NOMO-1 treated with dmso at 0.1 percent for 144 hours (cell line): Measurements from ENCODE around the gene ATG4A.
A peak's percentile ranks its signal among the peaks of the same experiment; 100 is the strongest.

Source experiments
- DNase-seq: peaks from one replicate; lab custom pipeline; 2025; ENCODE audit not compliant: unreplicated experiment; lab: John Stamatoyannopoulos, UW

ATG4A gene, protein sequence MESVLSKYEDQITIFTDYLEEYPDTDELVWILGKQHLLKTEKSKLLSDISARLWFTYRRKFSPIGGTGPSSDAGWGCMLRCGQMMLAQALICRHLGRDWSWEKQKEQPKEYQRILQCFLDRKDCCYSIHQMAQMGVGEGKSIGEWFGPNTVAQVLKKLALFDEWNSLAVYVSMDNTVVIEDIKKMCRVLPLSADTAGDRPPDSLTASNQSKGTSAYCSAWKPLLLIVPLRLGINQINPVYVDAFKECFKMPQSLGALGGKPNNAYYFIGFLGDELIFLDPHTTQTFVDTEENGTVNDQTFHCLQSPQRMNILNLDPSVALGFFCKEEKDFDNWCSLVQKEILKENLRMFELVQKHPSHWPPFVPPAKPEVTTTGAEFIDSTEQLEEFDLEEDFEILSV

DNA sequence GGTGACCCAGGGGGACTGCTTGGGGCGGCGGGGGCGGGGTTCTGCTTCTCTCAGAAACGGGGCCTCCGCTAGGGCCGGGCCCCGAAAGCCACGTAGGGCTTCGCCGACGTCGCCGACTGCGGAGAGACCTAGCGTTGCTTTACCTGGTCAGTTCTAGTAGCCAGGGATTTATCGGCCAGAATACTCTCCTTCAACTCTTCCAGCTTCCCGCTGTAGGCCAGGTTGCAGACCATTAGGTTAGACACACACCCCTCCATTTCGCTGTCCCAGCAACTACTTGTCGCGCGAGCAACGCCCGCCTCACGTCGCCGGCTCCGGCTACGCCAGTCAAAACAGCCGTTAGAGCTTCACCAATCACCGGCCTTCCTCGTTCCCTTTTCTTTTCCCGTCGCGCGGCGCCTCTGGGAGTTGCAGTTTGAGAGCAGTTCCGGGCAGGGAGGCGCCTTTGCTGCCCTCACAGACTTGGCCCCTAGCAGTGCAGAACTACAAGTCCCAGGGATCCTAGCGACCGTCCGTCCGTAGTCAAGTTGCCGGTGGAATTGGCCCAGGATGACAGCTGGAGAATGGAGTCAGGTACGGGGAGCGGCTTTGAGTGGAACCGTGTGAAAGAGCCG is at the start of gene ATG4A, which contains the start of gene PSMD10:
ATG4A (plus strand) TSS at position 515 of the 614 bp plus-strand sequence; CDS start at position 564, 49 bp downstream.
PSMD10 (minus strand) TSS at position 279 of the 614 bp plus-strand sequence; CDS start at position 257, 22 bp downstream.
- DNase-seq = peak; percentile 93

DNA sequence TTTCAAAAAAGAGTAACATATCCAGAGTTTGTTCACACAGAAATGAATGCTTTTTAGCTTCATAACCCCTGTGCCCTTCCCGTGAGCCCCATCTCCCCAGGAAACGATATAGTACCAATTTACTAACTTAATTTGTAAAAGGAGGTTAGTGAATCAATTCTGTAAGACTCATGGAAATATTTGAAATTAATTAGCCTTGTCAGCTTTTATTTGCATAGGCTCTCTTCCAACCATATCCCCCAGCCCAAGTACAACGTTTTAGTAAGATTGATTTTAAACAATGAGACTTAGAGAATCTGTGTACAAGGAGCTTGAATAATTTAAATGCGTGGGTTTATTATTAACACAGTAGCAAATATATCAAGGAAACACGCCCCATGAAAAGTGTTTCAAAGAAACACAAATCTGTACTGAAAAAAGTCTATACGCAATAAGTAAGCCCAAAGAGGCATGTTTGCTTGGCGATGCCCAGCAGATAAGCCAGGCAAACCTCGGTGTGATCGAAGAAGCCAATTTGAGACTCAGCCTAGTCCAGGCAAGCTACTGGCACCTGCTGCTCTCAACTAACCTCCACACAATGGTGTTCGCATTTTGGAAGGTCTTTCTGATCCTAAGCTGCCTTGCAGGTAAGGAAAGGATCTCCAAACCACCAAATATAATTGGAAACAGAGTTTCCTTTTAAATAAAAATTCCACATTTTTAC is 46.9 kb upstream of the ATG4A start, which contains the start of gene VSIG1:
VSIG1 (plus strand) TSS at position 512 of the 703 bp plus-strand sequence; CDS start at position 578, 66 bp downstream.
- no peak for DNase-seq

DNA sequence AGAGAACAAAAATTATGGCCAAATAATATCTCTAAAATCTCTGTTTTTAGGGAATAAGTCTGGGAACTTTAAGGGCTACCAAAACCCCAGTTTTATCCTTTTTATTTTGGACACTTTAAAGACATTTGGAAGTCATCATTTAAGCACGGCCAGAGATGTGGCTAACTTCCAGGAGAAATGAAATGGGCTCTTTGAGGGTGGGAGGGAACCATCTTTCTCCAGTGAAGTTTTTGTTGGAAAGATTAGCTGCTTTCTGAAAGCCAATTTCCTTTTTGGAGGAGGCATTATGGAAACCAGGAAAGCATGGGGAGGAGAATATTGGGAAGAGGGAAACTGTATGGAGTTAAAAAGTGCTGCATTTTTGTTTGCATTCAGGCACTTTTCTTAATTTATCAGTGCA is 41.9 kb upstream of the ATG4A start:
- DNase-seq = no peak

DNA sequence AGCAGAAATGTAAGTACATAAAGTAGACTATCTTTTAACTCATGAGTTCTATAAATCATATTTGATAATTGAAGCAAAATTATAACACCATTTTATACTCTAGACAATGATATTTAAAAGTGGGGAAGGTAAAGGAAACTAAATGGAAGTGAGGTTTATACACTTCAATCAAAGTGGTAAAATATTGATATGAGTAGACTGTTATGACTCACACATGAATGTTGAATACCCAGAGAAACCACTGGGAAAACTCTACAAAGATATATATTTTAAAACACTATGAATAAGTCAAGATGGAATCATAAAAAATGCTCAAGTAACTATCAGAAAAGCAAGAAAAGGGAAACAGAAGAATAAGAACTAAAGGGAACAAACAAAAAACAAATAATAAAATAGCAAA is 38.4 kb upstream of the ATG4A start:
- DNase-seq = no peak

DNA sequence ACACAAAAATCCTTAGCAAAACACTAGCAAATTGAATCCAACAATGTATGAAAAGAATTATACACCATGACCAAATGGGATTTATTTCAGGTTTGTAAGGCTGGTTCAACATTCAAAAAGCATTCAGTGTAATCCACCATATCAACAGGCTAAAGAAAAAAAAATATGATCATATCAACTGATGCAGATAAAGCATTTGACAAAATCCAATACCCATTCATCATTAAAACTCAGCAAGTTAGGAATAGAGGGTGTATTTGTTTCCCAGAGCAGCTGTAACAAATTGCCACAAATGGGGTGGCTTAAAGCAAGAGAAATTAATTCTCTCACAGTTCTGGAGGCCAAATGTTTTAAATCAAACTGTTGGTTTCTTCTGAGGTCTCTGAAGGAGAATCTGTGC is 36.0 kb upstream of the ATG4A start:
- no peak for DNase-seq

DNA sequence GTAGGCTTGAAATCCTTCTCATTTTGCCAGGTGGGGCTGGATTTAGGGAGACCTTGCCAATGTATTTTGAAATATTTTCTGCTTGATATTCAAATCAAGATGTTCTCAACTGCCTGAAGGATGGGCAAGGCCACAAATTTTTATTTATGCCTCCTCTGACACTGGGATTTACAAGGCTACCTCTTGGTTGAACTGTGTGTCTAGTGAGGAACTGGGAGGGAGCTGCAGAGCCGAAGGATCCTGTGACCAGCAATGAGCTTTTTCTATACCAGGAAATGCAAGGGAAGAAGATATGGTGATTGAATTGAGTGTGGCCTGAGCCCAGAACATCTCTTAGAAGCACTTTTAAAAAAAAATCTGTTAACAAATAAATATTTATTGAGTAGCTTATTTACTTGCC is 31.8 kb upstream of the ATG4A start:
- DNase-seq = no peak

DNA sequence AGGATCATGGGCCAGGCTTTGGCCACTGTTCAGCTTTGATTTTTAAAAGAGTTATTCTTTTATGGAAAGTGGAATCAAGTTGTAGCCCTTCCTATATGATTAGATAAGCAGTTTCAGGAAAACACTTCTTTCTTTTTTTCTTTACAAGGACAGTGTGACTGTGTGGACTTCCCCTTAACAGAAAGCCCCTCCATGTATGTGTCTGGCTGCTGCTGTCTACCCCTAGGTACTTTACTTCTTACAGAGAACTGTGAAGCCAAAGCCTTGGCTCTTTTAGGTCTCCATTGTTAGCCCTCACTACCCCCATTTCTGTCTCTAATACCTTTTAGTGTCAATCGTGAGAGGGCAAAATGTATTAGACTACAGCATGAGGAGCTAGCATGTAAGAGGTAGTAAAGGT is 27.6 kb upstream of the ATG4A start:
- no peak for DNase-seq

DNA sequence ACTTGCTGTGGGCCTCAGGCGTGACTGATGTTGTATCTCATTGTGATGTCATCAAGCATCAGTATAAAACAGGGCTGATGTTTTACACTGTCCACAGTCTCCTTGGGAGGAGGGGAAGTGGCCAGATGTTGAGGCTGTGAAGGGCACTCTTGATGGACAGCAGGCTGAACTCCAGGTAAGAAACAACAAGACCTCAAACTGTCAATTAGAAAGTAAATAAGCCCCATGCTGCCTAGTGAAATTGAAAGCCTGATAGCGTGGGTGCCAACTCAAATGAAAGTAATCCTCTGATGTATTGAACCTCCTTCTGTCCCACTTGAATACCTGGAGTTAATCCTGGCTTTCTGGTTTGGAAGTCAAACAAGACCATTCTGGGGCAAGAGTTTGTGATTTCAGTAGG is 27.0 kb upstream of the ATG4A start:
- no peak for DNase-seq

DNA sequence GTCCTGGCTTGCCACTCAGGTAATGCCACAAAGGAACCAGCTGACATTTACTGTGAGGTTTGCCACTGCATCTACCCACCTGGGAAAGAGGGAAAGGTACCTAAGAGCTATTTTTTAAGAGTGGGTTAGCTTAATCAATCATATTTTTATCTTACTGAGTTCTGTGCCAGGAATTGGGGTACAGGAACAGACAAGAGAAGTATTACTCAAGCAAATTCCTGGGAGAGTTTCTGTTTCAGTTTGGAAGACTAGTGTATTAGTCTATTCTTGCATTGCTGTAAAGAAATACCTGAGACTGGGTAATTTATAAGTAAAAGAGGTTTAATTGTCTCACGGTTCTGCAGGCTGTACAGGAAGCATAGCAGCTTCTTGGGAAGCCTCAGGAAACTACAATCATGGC is 23.5 kb upstream of the ATG4A start:
- no peak for DNase-seq

DNA sequence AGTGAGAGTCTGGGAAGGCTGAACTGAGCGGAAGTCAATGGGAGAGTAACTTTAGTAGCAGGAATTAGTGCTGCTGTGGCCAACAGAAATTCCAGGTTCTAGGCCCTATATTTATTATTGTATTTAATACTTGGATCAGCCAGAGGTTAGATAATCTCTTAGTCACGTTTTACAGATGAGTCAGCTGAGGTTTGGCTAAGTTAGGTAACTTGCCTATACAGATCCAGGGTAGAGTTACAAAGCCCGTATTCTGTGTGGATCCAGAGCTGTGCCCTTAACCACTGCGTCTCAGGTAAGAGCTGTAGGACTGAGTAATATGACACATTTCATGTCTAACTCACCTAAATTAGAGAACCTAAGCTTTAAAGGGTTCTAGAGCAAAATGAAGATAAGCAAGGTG is 20.7 kb upstream of the ATG4A start:
- DNase-seq = no peak

DNA sequence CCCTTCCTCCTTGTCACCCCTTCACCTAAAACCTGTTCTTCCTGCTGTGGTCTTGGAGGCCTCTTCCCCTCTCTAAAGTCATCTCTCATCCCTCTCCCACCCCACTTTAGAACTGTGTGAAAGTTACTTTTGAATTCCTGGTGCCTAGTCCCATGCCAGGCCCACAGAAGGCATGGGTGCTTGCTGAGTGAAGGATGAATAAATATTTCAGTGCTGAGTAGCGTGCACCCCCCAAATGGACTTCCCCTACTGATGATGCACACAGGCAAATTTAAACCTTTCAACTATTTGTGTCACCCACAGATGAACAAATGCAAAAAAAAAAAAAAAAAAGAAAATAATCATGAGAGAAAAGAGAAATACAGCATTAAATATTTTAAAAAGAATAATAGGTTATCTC is 20.0 kb upstream of the ATG4A start:
- DNase-seq = no peak

DNA sequence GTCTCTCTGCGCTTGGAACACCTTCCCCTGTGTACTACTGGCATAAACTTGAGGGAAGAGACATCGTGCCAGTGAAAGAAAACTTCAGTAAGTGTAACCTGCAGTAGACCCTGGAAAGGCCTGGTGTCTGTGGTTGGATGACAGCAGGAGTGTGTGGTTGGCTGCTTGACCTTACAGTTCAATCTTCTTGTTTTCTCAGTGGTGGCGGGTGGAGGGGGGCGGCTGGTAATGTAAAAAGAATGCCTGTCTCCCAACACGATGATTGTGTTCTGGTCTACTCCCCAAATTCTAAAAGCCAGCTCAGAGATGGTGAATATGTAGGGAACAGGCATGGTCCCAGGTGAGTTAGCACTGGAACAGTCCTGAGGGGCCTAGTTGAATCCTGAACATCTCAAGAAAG is 18.8 kb upstream of the ATG4A start:
- DNase-seq = no peak

DNA sequence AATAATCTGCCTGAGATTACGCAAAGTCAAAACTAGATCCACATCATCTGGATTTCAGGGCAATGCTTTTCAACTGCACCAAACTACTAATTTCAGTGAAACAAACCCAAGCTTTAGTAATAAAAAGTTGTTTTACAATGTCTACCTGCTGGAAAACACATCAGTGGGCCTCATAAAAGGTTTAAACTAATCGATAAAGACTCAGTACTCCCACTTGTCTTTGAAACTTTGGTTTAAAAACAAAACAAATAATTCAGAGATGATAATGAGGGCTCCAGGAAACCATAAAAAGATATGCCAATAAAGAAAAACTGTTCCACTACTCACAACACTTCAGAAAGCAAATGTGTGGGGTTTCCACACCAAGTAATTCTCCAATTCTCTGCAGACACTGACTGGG is 10.5 kb upstream of the ATG4A start:
- DNase-seq = no peak

DNA sequence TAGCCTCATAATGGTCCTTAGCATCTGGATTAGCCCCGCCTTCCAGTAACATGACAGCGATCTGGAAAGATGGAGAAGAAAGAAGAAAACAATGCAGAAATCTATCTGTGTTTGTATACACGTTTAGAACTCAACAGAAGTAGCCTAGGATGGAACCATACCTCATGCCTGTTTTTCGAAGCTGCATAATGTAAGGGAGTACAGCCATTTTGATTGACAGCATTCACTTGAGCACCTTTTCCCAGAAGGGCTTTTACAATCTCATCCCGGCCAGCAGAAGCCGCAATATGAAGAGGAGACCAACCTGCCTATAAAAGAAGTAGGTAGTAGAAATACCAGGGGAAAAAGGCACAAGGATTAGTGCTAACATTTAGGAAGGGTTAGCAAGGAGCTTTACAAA is 3.8 kb upstream of the ATG4A start:
- DNase-seq = no peak

DNA sequence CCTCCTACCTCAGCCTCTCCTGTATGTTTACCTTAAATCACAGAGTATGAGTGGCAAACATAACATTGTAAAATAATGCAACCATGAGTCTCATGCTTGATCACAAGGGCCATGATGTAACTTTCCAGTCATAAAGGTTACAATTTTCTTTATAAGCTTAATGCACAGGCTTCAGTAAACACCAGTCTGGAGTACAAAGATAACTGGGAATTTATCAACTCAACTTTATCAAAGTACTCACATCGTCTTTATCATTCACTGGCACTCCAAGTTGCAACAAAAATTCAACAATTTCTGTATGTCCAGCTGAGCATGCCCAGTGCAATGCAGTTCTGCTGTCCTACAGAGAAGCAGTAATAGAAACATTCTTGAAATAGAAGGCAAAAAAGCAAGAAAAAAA is 3.1 kb upstream of the ATG4A start:
- no peak for DNase-seq

DNA sequence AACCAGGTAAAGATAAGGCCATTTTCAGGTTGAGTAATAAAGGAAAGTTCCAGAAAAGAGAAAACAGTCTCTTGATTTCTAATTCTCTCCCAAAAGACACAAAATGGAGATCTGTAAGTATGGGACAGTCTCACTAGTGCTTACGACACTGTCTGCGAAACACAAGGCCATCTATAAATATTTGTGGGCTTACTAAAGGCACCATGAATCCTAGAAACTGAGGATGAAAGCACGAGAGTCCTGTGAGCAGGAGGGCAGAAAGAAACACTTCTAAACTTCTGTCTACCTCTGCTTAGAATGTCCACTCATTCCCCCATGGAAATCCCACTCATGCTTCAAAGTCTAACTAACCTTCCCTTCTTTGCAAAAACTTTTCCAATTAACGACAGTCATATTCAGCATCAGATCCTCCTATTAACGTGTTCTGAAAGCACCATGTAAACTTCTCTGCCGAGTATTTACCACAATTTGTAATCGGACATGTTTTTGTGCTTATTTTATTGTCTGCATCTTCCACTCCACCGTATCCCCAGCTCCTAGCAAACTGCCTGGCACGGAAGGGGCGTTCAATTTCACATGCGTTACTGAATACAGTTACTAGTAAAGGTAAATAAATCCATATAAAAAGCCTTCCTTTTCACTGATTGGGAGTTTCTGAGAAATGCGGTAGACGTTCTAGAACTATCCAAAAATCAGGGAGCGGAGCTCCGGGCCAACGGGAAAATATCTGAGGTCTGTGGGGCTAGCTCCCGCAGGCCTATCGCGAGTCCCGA is 901 bp upstream of the ATG4A start:
- no peak for DNase-seq

DNA sequence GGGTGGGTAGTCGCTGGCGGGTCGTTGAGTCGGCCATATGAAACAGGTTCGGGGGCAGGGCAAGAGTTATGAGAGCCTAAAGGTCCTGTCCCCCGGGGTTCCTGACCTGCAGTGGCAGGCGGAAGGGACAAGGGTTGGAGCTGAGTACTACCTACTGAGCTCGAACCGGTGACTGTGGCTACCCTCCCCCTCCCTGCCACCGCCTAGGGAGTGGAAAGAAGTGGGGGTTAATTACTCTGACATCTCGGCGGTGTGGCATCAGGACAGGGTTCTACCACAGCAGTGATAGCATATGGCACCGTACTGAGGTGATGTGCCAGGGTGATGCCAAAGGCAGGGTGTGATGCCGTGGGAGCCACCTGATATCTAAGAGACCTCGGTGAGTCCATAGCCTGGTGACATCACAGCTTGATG is 307 bp downstream of the ATG4A start:
- no peak for DNase-seq

DNA sequence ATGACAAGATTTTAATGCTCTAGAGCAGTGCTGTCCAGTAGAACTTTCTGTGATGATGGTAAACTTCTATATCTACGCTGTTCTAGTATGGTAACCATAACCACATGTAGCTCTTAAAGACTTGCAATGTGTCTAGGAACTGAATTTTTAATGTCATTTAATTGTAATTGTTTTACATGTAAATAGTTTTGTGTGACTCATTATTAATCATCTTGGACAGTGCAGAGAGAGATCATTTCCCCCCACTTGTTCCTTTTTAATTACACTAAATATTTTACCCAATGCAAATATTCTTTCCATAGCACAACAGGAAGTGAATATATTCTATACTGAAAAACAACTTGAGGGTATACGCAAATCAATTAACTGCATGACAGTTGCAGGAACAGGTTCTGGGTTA is 5.8 kb downstream of the ATG4A start:
- DNase-seq = no peak

DNA sequence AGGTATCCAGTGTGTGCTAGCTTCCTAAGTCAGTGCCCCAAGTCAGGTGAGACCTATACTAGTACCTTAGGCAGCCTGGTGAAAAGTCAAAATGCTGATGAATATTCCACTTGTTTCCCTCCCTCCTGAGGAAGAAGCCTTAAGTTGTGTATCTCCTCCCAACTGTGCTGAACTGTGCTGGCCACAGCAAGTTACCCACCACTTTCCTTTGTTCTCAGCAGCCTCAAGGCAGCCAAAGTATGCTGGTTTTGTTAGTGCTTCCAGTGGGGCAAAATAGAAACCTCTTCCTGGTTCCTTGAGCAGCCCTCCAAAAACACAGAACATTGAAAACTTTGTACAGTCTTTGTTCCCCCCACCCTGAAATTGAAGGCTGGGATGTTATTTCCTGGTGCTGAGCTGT is 13.9 kb downstream of the ATG4A start:
- DNase-seq = no peak

DNA sequence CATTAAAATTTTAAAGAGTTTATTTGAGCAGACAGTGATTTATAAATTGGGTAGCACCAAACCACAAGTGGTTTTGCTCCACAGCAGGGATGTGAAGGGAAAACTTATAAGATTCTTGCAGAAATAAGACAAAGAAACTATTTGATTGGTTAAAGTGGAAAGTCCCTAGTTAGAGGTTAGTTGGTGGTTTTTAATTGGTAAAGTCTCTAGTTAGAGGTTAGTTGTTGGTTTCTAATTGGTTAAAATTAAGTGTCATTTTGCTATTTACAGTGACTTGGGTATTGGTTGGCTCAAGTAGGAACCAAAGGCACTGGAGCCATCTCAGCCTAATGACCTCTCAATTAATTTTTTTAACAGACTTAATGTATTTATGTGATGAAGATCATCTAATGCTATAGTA is 23.0 kb downstream of the ATG4A start:
- DNase-seq = no peak

DNA sequence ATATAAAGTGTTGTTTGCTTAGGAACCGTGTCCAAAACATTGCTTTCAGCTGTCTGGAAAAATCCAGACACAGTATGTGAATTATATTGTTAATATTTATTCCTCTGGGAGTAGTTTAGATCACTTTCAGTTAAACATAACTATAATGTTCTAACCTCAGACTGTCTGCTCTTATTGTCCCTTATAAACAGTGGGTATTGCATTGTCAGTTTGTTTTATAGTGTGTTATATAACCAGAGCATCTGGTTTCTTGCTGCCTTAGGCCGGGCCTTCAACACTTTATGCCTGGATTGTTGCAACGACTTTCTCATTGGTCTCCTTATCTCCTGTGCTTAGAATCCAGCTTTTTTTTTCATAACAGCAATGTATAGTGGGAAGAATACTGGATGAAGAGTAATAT is 26.4 kb downstream of the ATG4A start:
- DNase-seq = no peak
